SK-N-MC (cell line): ENCODE data around the gene UTY.

Source experiments
- EZH2 ChIP-seq: fragments of 200-600 bp; sonication (generic); IDR thresholded peaks from one replicate; pipeline ENCODE4 v1.6.1; 2017; ENCODE audit warnings: antibody characterized with exemption
- FOXP2 ChIP-seq: optimal IDR thresholded peaks from 2 replicates; pipeline ENCODE3; 2011; ENCODE audit warnings: mild to moderate bottlenecking, moderate library complexity; ENCODE audit not compliant: insufficient read depth; ENCODE audit errors: extremely low read length, control extremely low read depth
- POLR2AphosphoS5 ChIP-seq: IDR thresholded peaks from 2 replicates; pipeline ENCODE4 v1.6.1; 2012; ENCODE audit warnings: mild to moderate bottlenecking, low read depth, low read length, borderline replicate concordance

DNA sequence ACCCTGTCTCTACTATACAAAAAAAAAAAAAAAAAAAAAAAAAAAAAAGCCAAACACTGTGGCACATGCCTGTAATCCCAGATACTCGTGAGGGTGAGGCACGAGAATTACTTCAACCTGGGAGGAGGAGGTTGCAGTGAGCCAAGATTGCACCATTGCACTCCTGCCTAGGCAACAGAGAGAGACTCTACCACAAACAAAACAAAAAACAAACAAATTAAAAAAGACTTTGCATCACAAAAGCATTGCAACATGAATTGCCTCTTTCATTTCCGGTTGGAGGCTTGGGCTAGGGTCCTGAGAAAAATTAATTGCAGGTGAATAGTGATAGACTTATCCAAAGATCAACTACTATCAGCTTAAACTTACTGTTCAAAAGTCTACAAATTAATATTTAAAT is 180.4 kb downstream of the UTY start:
- TF ChIP-seq POLR2AphosphoS5 (no peak), EZH2 (no peak), FOXP2 (no peak)
